Panc1 (cell line): ENCODE measurements around the gene MTA1. TPM values are rescaled to one million over a fixed set of nuclear protein-coding genes. Genes with fewer than 3 reads are reported as not detected.

Experiments used
- ATAC-seq: fragments of 200-7000 bp; cut with Tn5 transposase; 2 replicates; pipeline ENCODE4 v1.9.1; 2020; ENCODE audit warnings: mild to moderate bottlenecking, moderate library complexity
- BruUV-seq: library from RNA; stranded (reverse); fragments of 400-500 nt; replicated peaks from 2 replicates; lab custom pipeline; 2021; lab: Mats Ljungman, UMichigan
- CTCF ChIA-PET: fragments of 300-600 bp; sonication (Branson Sonifier 250); formaldehyde crosslinking; loops from one replicate; lab custom pipeline; 2022; ENCODE audit warnings: antibody characterized with exemption; lab: Charles Lee
- POLR2A ChIA-PET: fragments of 300-600 bp; sonication (Branson Sonifier 250); formaldehyde crosslinking; loops from one replicate; lab custom pipeline; 2022; ENCODE audit warnings: antibody characterized with exemption; lab: Charles Lee
- DNase-seq: peaks from one replicate; pipeline ENCODE4 v3.0.0-alpha.2; 2010; ENCODE audit warnings: low read depth, low spot score
- H3K27ac ChIP-seq: 2 replicates; pipeline ENCODE4 v1.5.1; 2011; ENCODE audit warnings: mild to moderate bottlenecking, low read length, inconsistent platforms
- H3K27me3 ChIP-seq: fragments of 200-500 bp; sonication (Bioruptor generic); 2 replicates; pipeline ENCODE4 v1.6.0; 2014; ENCODE audit warnings: low read length, inconsistent platforms; ENCODE audit not compliant: control insufficient read depth, insufficient read depth
- H3K36me3 ChIP-seq: fragments of 200-500 bp; sonication (Bioruptor generic); 2 replicates; pipeline ENCODE4 v1.5.1; 2014; ENCODE audit warnings: inconsistent platforms, mild to moderate bottlenecking, low read length, moderate library complexity; ENCODE audit not compliant: control insufficient read depth, insufficient read depth
- H3K4me1 ChIP-seq: 2 replicates; pipeline ENCODE4 v1.5.1; 2011; ENCODE audit warnings: inconsistent platforms, mild to moderate bottlenecking, low read length, moderate library complexity; ENCODE audit not compliant: control insufficient read depth, insufficient read depth
- H3K4me3 ChIP-seq, 2 experiments: 2 replicates each; pipeline ENCODE4 v1.5.1; 2011 to 2012; ENCODE audit warnings: low read depth in 2 of 2, low read length in 2 of 2, mild to moderate bottlenecking in 2 of 2, inconsistent platforms in 1 of 2, moderate library complexity in 1 of 2
- H3K9me3 ChIP-seq: fragments of 200-500 bp; sonication (Bioruptor generic); 2 replicates; pipeline ENCODE4 v1.5.1; 2014; ENCODE audit warnings: low read depth, mild to moderate bottlenecking, inconsistent platforms, low read length, moderate library complexity; ENCODE audit not compliant: control insufficient read depth, insufficient read depth
- POLR2AphosphoS5 ChIP-seq: IDR thresholded peaks from 2 replicates; pipeline ENCODE4 v1.6.1; 2012; ENCODE audit warnings: mild to moderate bottlenecking, low read depth, low read length, moderate library complexity
- REST ChIP-seq, 2 experiments: IDR thresholded peaks; 2 replicates each; pipeline ENCODE4 v1.6.1; 2011 to 2012; ENCODE audit warnings: low read depth in 2 of 2, control low read depth in 1 of 2, low read length in 1 of 2, mild to moderate bottlenecking in 1 of 2, moderate library complexity in 1 of 2; ENCODE audit not compliant: insufficient read depth in 1 of 2
- SIN3A ChIP-seq: IDR thresholded peaks from 2 replicates; pipeline ENCODE4 v1.6.1; 2012; ENCODE audit warnings: low read depth, mild to moderate bottlenecking, low read length, moderate library complexity, borderline replicate concordance; ENCODE audit not compliant: insufficient read depth
- TCF7L2 ChIP-seq: IDR thresholded peaks from 2 replicates; pipeline ENCODE4 v1.6.1; 2011; ENCODE audit warnings: mild to moderate bottlenecking, low read depth, low read length, inconsistent platforms
- in situ Hi-C: cut with HindIII; loops from 2 replicates; pipeline ENCODE4 v1.10.0; 2016; ENCODE audit warnings: low sequenced_read_pairs, low pct_unique_long_range_greater_than_20kb
- intact Hi-C: fragments of 100-400 bp; cut with micrococcal nuclease; formaldehyde crosslinking; loops from one replicate; pipeline ENCODE4 v1.10.0; 2022; ENCODE audit not compliant: unreplicated experiment
- total RNA-seq: library from RNA; stranded (reverse); gene quantifications from one replicate; pipeline ENCODE4 v1.2.1, GENCODE V29; 2021; ENCODE audit not compliant: unreplicated experiment
- TF ChIP-seq, protein P1 (sequence below): fragments of 450-650 bp; IDR thresholded peaks from 2 replicates; pipeline ENCODE4 v1.5.1; 2017; ENCODE audit warnings: mild to moderate bottlenecking

The MTA1 gene
- total RNA-seq, 1 experiment from 2014 or later = 105 TPM

DNA sequence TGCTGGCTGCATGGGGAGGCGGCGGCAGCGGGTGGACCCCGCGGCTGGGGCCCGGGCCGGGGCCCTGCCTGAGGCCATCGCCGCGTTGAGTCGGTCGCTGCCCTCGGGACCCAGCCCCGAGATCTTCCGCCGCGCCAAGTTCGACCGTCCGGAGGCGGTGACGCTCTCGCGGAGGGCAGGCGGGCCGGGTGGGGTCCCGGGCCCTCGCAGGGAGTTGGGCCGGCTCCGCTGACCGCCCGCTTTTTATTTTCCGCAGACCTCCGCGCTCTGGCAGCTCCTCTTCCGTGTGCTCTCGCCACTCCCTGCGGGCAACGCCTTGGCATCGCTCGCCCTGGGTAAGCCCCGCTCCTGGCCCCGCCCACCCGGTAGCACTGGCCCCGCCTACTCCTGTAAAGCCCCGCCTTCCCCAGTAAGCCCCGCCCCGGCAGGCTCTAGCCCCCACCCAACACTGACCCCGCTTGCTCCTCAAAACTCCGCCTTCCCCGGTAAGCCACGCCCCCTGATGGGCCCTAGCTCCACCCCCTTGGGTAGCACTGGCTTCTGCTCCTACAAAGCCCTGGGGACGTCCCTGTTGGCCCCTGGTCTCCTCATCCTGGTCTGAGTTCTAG is 71.8 kb downstream of the MTA1 start (continued):
- TF ChIP-seq, protein P1, sequence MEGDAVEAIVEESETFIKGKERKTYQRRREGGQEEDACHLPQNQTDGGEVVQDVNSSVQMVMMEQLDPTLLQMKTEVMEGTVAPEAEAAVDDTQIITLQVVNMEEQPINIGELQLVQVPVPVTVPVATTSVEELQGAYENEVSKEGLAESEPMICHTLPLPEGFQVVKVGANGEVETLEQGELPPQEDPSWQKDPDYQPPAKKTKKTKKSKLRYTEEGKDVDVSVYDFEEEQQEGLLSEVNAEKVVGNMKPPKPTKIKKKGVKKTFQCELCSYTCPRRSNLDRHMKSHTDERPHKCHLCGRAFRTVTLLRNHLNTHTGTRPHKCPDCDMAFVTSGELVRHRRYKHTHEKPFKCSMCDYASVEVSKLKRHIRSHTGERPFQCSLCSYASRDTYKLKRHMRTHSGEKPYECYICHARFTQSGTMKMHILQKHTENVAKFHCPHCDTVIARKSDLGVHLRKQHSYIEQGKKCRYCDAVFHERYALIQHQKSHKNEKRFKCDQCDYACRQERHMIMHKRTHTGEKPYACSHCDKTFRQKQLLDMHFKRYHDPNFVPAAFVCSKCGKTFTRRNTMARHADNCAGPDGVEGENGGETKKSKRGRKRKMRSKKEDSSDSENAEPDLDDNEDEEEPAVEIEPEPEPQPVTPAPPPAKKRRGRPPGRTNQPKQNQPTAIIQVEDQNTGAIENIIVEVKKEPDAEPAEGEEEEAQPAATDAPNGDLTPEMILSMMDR = no peak

DNA sequence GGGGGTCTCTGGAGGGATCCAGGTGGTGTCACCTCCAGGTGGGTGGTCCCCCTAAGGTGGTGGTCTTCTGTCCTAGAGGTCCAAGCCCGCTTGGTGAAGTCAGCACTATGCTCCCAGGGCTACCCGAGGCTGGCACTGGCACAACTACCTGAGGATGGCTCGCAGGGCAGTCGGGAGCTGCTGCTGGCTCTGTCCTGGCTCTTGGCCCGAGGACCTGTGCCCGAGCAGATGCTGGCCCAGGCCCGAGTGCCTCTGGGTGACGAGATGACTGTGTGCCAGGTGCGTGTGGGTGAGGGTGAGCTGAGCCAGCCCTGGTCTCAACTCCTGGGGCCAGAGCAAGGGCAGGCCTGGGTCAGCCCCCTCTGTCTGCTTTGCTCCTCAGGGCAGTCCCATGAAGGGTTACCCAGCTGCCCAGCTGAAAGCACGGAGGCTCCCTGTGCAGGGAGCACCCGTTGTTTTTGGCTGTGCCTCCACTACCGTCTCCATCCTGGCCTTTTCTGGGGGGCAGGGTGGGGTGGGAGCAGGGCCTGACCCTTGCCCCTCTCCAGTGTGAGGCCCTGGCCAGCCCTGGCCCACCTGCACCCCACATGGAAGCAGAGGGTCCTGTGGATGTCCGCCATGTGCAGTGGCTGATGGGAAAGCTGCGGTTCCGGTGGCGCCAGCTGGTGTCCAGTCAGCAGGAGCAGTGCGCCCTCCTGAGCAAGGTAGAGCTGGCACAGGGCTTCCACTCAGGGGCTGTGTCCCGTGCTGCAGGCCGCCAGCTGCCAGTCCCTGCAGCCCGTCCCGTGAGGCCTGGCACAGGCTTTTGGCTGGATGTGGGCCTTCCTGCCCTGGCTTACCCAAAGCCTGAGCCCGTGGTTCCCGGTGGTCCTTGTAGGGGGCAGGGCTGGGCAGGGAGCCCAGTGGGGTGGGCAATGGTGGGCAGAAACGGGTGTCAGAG is 72.7 kb downstream of the MTA1 start:
- Histone ChIP-seq H3K36me3 (no peaks in the 10 kb centered on the region; the same call in 1 of the 2 replicates), H3K27me3 (no peaks in the 10 kb centered on the region), H3K9me3 (no peaks in the 10 kb centered on the region), H3K27ac (peak overlapping the region; percentile 34; the same call in 1 of the 2 replicates), H3K4me3 (peak overlapping the region; percentile 55 to 58), H3K4me1 (peaks cover 7% of the 10 kb centered on the region)
- no TSS peak for BruUV-seq
- ChIA-PET CTCF (interaction anchor here (1.6 kb wide), 1 partner anchor 12 kb away, joined by 4 read pairs; no protein-coding TSS in a partner anchor), POLR2A (interaction anchor here (0.6 to 0.7 kb wide), 2 partner anchors 12 to 14 kb away, joined by 6 to 21 read pairs; no protein-coding TSS in a partner anchor)
- no peak for TF ChIP-seq REST (IDR thresholded peaks at IDR 0.05; ENCODE audit: insufficient read depth in 1 of 2, low read depth in 2 of 2, low read length in 1 of 2)
- no peak for ATAC-seq
- intact Hi-C loops (no loop called here), in situ Hi-C loops (no loop called here)
- DNase-seq = no peak

DNA sequence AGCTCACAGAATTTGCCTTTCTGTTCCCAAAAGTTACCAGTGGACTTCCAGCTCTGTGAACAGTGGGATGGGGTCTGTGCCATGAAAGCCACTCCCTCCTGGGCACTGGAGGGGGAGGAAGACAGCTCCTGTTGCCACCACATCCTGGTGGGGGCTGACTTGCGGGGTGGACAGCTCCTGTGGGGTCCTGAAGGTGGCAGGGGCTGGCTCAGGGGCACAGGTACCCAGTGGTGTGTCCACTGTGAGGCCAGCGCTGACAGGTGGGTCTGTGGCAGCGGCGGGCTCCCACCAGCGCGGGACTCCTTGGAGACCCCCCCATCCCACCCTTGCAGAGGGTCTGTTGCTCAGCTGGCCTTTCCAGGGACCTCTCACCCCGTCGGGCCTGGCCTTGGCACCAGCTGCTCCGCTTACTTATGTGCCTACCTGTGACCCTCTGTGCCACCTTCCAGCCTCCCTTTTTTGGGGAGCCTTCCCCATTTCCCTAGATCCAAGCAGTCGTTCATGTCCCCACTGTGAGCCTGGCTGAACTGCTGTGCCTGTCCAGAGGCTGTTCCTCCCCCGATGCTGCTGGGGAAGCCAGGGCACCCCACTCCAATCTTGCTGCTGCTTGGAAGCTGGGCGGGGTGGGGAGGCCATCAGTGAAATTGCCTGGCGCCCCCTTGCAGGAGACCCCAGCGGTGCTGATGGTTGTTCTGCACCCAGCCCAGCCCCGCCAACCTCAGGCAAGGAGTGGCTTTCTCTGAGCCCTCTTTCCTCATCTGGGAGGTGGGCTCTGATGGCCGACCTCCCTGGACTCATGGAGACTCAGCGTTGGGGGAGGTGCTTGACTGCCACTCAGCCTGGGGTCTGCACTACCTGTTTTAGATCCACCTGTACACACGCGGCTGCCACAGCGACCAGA is 73.6 kb downstream of the MTA1 start:
- Histone ChIP-seq H3K9me3 (no peaks in the 10 kb centered on the region), H3K4me1 (peaks cover 7% of the 10 kb centered on the region), H3K36me3 (no peaks in the 10 kb centered on the region), H3K27me3 (no peaks in the 10 kb centered on the region), H3K27ac (no peak overlapping the region), H3K4me3 (no peak overlapping the region)
- ChIA-PET POLR2A (no interaction called here), CTCF (no interaction called here)
- TF ChIP-seq SIN3A (no peak), REST (IDR thresholded peaks at IDR 0.05; ENCODE audit: insufficient read depth in 1 of 2, low read depth in 2 of 2, low read length in 1 of 2) (no peak), POLR2AphosphoS5 (no peak), TCF7L2 (no peak)
- TF ChIP-seq, protein P1 = no peak
- ATAC-seq (no peak), DNase-seq (no peak)
- BruUV-seq = no TSS peak
- intact Hi-C loops = no loop called here
- in situ Hi-C loops = no loop called here
